UCSD-AML1 (cell line): Measurements from ENCODE around the gene ZNF804B.

Experiments used
- DNase-seq: peaks from one replicate; lab custom pipeline; 2025; ENCODE audit not compliant: unreplicated experiment; lab: John Stamatoyannopoulos, UW

Gene ZNF804B

GRCh38 chr7:89247207-89247606 is 487.7 kb downstream of the ZNF804B start:
- DNase-seq: no peak

- no peak for DNase-seq
Measured at GRCh38 chr7:89259085-89259484, 499.6 kb downstream of the ZNF804B start.

GRCh38 chr7:89264126-89264525 is 504.6 kb downstream of the ZNF804B start:
- DNase-seq: no peak

GRCh38 chr7:89265631-89266030 is 506.1 kb downstream of the ZNF804B start:
- DNase-seq: no peak

GRCh38 chr7:89283302-89283701 is 523.8 kb downstream of the ZNF804B start:
- DNase-seq: no peak

- DNase-seq: no peak
Measured at GRCh38 chr7:89308535-89308934, 549.0 kb downstream of the ZNF804B start.

GRCh38 chr7:89311886-89312285 is 552.4 kb downstream of the ZNF804B start:
- DNase-seq: no peak

GRCh38 chr7:89312551-89312950 is 553.1 kb downstream of the ZNF804B start:
- no peak for DNase-seq

- no peak for DNase-seq
Measured at GRCh38 chr7:89316584-89317251, 557.2 kb downstream of the ZNF804B start.

GRCh38 chr7:89332026-89332425 is 572.5 kb downstream of the ZNF804B start:
- no peak for DNase-seq

- DNase-seq: no peak
Measured at GRCh38 chr7:89334797-89335196, 575.3 kb downstream of the ZNF804B start.

GRCh38 chr7:89335490-89335889 is 576.0 kb downstream of the ZNF804B start:
- no peak for DNase-seq

GRCh38 chr7:89336121-89336520 is 576.6 kb downstream of the ZNF804B start:
- no peak for DNase-seq

GRCh38 chr7:89339748-89340147 is 580.2 kb downstream of the ZNF804B start:
- DNase-seq: no peak

GRCh38 chr7:89357121-89357520 is 597.6 kb downstream of the ZNF804B start:
- DNase-seq: no peak

GRCh38 chr7:89377219-89377618 is 617.7 kb downstream of the ZNF804B start:
- DNase-seq: no peak

GRCh38 chr7:89385411-89385810 is 625.9 kb downstream of the ZNF804B start:
- DNase-seq: no peak
